NT2/D1 (cell line): ENCODE results near the gene LHX5.

Experiments
- SUZ12 ChIP-seq: IDR thresholded peaks from 2 replicates; pipeline ENCODE4 v1.6.1; 2011; ENCODE audit not compliant: insufficient read length, insufficient read depth; ENCODE audit errors: extremely low read depth
- YY1 ChIP-seq: IDR thresholded peaks from 2 replicates; pipeline ENCODE4 v1.6.1; 2011; ENCODE audit not compliant: insufficient read length, insufficient read depth

DNA sequence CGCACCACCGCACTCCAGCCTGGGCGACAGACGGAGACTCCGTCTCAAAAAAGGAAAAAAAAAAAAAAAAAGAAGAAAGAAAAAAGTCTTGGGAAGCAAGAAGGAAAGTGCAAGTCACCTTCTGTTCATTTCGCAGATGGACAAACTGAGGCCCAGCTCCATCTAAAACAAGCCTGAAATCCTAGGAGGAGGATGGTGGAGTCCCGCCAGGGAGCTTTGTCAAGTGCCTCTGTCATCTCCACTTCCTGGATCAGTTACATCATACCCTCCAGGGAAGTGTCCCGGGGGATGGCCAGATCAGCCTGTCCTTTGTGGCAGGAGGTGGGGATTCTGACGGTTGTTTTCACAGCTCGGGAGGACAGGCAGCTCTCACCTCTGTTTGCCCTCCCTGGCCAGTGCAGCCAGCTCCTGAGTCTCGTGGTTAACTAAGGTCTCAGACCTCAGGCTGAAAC lies 58.2 kb downstream of the LHX5 start:
- no peak for TF ChIP-seq SUZ12
- no peak for TF ChIP-seq YY1
